ENCODE results near the gene THEMIS2.
A peak's percentile ranks its signal among the peaks of the same experiment; 100 is the strongest.
"Not testable (repeated sequence)": the region's sequence is repeated elsewhere in the genome, so short reads cannot be mapped to it uniquely, and the experiment has no call there.

The THEMIS2 gene

GRCh38 chr1:27863538-27863915, 8.8 kb upstream of the THEMIS2 start:
- DNase-seq: no peak

DNA sequence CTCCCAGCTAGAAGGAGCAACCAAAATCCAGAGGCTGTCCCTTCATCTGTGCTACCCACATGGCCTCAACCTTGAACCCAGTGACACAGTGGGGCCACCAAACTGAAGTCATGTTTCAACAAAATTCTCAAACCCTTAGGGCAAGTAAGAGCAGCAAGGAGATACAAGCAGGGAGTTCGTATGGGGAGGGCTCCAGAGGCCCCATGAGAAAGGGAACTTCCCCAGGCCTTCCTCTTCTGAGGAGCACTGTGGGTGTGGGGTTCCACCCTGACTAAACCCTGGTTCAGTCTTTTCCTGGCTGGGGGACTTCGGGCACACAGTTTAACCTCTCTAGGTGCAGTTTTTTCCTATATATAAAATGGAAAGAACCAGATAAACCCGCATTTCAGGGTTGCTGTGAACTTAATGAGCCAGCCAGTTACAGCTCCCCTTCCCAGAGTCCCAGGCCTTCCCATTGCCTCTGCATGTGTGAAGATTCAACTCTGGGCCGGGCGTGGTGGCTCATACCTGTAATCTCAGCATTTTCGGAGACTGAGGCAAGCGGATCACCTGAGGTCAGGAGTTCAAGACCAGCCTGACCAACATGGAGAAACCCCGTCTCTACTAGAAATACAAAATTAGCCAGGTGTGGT, 8.0 kb upstream of the THEMIS2 start:
- no peak for DNase-seq

- DNase-seq: no peak
Measured at GRCh38 chr1:27865821-27866220, 6.5 kb upstream of the THEMIS2 start.

DNA sequence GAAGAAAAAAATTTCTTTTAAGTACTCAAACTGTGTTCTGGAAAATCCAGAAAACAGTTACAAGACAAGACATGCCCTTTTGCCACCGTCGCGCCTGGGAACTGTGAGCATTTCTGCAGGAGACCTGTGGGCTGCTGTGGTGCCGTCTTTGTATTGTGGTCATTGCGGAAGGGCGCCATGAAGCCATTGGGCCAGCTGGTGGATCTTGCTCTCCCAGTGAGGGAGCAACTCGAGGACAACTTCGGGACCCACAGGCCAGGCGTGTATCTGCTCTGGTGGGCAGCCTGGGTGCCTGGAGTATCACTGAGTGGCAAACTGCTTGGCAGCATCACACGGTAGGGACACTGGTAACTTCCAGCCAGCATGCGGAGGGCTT, 3.8 kb upstream of the THEMIS2 start:
- no peak for DNase-seq

- DNase-seq: no peak
Measured at GRCh38 chr1:27868932-27869718, 3.2 kb upstream of the THEMIS2 start.

- no peak for DNase-seq
Measured at GRCh38 chr1:27869719-27870085, 2.6 kb upstream of the THEMIS2 start.

- not testable (repeated sequence) for DNase-seq
Measured at GRCh38 chr1:27871076-27871475, 1.3 kb upstream of the THEMIS2 start.

DNA sequence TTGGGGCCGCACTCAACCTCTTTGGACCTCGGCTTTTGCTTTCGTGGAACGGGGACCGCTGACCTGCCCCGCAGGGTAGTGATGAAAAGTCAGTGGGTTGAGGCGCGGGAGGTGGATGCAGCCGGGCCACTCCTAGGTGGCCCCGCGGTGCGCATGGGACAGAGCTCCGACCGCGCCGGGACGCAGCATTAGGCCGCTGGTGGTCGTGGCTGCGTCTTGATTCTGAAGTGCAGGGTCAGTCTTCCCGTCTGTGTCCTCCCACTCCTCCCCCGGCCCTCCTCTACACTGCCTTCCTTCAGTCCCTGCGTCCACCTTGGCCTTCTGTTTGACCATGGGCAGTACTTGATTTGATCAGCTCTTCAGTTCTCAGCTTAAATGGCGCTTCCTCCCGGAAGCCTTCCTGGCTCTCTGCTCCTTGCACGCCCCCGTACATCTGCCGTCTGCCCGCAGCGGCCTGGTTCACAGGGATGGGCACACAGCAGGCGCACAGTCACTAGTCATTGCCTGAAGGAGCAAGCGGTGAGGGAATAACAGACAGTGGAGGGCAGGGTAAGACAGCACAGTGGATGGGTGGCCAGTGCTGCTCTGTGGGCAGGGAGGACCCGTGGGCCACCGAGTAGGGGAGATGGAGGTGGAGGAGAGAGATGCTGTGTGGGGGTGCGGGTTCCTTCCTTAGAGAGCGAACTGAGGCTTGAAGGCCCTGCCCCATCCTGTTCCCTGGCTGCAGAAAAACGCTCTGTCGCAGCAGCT, 633 bp downstream of the THEMIS2 start:
- DNase-seq: no peak

- no peak for DNase-seq
Measured at GRCh38 chr1:27873671-27874384, 1.5 kb downstream of the THEMIS2 start.

DNA sequence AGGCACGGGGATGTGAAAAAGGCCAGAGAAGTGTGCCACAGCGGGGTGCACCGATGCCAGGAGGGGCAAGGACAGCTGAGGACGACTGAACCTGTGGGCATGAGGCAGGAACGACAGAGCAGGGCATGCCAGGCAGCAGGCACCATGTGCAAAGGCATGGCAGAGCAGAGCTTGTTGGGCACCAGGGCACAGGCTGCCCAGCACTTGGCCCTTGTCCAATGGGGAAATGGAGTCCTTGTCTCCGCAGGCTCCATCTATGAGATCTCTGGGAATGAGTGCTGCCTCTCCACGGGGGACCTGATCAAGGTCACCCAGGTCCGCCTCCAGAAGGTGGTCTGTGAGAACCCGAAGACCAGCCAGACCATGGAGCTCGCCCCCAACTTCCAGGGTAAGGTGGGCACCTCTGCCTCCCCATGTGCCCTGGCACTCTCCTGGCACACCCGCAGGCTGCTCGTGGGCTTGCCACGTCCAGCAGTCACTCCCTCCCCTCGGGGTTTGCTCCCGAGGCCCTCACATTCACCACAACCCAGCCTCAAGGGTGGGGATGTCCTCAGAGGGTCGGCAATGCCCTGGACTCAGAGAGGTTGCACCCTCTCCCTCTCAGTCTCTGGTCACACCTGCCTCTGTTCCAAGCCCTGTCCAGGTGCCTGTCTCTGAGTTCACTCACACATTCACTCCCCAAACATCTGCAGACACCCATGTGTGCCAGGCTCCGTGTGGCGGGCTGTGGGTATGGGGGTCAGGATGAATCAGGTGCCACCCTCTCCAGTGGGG, 4.2 kb downstream of the THEMIS2 start:
- no peak for DNase-seq

- DNase-seq: no peak
Measured at GRCh38 chr1:27877115-27877416, 4.7 kb downstream of the THEMIS2 start.

GRCh38 chr1:27878039-27878438, 5.7 kb downstream of the THEMIS2 start:
- DNase-seq: no peak

- DNase-seq: no peak
Measured at GRCh38 chr1:27878787-27879335, 6.5 kb downstream of the THEMIS2 start.

DNA sequence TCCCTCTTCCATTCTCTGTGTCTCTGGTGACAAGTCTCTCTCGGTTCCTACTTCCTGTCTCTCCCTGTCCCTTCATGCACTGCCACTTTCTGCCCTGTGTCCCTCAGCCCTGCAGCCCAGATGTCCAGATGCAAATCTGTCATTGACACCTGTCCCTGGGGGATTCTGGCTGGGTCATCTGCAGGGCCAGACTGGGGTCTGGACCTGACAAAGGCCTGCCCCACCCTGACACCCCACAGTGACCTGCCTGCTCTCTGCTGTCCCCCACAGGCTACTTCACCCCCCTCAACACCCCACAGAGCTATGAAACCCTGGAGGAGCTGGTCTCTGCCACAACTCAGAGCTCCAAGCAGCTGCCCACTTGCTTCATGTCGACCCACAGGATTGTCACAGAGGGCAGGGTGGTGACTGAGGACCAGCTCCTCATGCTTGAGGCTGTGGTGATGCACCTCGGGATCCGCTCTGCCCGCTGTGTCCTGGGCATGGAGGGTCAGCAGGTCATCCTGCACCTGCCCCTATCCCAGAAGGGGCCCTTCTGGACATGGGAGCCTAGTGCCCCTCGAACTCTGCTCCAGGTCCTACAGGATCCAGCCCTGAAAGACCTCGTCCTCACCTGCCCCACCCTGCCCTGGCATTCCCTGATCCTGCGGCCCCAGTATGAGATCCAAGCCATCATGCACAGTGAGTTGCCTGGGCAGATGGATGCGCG, 7.2 kb downstream of the THEMIS2 start:
- DNase-seq: no peak

DNA sequence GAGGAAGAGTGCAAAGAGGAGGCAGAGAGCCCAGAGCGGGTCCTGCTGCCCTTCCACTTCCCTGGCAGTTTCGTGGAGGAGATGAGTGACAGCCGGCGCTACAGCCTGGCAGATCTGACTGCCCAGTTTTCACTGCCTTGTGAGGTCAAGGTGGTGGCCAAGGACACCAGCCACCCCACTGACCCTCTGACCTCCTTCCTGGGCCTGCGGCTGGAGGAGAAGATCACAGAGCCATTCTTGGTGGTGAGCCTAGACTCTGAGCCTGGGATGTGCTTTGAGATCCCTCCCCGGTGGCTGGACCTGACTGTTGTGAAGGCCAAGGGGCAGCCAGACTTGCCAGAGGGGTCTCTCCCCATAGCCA, 10.2 kb downstream of the THEMIS2 start:
- no peak for DNase-seq

DNA sequence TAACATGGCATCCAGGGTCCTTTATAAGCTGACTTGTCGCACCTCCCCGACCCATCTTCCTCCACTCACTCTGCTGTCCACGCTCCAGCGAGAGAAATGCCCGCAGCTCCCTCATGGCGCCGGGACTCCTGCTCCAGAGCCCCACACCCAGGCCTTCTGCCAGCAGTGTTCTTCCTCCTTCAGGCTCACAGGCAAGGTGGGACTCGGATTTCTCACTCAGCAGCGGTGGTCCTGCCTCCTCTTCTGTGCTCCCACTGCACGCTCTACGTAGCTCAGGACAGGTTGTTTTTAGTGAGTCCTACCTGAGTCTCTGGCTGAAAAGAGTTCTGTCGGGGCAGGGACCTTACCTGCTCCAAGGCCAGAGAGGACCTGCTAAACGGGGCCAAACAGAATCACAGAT, 11.2 kb downstream of the THEMIS2 start:
- no peak for DNase-seq

DNA sequence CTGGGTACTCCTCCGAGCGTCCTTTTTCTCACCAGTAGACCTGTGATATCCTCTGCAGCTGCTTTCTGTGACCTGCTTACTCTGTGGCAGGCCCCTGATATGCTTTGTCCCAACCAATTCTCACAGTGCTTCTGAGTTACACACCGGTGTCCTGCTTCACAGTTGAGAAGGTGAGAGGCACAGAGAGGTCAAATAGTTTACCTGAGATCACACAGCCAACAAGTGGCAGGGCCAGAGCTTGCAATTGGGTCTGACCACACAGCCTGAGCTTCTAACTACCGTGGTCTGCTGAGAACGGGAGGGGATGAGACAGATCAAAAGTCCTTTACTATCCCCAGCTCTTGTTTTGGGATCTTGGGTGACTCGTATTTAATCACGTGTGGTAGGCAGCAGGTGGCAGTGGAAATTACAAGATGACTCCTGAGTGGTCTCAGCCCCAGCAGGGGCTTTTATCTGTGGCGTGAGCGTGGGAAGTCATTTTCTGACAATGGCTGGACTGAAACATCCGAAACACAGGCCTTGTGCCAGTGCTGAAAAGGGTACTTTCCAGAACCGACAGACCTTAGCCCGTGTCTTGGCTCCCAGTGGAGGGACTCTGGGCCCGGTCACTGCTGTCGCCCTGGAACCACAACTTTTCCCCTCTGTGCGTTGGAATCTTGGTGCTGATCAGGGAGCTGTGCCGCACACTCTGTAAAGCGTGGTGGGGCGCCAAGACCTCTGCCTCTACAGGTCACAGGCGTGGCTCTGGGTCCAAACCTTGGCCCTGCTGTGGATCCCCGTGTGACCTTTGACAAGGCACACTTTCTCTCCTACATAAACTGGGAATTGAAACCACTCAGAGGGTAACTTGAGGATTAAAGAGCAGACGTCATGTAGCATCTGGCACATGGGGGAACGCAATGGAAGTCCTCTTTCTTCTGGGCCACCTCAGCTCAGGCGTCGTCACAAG, 11.9 kb downstream of the THEMIS2 start:
- DNase-seq: peak in 1 of 2 experiments; percentile 56

DNA sequence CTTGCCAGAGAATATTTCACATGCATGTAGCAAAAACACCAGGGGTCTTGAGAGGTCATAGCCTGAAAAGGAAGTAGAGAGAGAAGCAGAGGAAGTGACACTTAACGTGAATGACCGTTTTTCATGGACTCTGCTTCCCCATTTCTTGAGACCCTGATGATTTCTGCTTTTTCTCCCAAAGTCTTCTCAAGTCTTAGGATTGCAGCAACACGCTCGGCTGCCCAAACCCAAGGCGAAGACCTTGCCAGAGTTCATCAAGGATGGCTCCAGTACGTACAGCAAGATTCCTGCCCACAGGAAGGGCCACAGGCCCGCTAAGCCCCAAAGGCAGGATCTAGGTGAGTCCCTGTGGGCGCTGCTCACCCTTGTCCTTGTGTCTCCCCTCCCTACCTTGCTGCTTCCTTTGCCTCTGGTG, 12.8 kb downstream of the THEMIS2 start:
- no peak for DNase-seq

DNA sequence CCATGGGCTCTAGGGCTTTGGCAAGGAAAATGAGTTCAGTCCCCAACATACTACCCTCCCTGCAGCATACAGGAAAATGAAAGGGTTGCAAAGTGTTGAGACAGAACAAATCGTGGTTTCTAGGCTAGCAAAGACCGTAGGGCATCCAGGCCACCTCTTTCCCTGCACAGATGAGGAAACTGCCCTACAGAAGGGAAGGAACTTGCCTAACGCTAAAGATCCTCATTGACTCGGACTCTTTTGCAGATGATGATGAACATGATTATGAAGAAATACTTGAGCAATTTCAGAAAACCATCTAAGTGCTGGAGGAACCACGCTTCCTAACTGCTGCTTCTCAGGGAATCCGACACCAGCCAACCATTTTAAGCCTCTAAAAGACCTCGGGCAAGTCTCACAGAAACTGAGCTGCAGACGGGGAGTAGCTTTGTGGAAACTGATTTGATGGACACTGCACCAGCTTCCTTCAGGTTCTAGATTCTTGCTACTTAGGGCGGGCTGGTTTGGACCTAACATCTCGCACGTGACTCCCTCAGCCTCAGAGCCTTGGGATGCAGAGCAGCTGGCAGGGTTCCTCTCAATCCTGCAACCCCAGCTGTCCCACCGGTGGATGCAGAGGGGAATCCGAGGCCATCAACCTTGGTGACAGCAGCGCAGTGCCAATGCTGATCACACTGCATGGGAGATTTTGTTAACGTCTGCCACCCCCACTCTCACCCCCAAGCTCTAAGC, 13.4 kb downstream of the THEMIS2 start:
- DNase-seq: peak in 1 of 2 experiments; percentile 8

GRCh38 chr1:27886353-27886679, 14.0 kb downstream of the THEMIS2 start:
- no peak for DNase-seq
